ENCODE measurements around the gene XRCC4. TPM values are rescaled to one million over a fixed set of nuclear protein-coding genes. Genes with fewer than 3 reads are reported as not detected.
A peak's percentile ranks its signal among the peaks of the same experiment; 100 is the strongest.

Gene XRCC4
- total and polyA plus RNA-seq, 7 donors: 1.6 to 7.9 (median 3.2) TPM

DNA sequence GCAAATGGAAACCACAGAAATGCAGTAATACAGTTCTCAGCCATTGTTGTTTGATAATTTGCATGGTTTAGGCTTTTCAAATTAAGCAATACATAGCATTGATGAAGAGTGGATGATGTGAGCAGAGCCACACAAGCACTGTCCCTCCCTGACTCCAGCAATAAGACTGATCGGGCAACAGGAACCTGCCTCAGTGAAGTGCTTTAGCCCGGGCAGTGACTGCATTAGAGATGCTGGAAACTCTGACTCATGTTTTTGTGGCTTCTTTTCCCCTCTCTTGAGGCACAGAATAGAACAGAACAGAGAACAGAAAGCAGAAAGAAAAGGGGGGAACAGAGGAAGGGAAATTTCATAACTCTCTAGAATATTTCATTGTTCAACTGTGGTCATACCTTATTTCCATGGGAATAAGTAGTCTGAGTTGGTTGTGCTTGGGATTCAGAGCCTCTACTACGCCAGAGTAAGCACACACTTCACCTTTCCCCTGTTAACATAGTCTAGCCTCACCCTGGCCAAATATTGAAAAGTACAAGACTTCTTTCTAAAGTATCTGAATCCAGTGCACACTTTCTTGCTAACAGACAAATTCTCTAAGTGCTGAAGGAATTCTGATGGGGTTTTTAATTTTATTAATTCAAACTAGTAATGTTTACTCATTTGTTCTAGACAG, 229.4 kb downstream of the XRCC4 start:
- Histone ChIP-seq H3K4me3 (no peak overlapping the region), H3K27me3 (ENCODE audit: insufficient read depth in 3 of 3, low read length in 2 of 3) (no peaks in the 10 kb centered on the region), H3K4me1 (no peaks in the 10 kb centered on the region), H3K27ac (no peak overlapping the region), H3K9me3 (no peaks in the 10 kb centered on the region), H3K36me3 (ENCODE audit: insufficient read depth in 1 of 2, low read depth in 1 of 2) (no peaks in the 10 kb centered on the region)
- 27 to 42% (median 35%) methylated on average over 3 of the region's 3 CpGs for WGBS, 3 donors
- ATAC-seq: peak; percentile 23 to 72 (median 71)
- intact Hi-C loops (cut with DNase I): no loop called here
- peak; percentile 34 to 58 for DNase-seq
- TF ChIP-seq, protein P1, sequence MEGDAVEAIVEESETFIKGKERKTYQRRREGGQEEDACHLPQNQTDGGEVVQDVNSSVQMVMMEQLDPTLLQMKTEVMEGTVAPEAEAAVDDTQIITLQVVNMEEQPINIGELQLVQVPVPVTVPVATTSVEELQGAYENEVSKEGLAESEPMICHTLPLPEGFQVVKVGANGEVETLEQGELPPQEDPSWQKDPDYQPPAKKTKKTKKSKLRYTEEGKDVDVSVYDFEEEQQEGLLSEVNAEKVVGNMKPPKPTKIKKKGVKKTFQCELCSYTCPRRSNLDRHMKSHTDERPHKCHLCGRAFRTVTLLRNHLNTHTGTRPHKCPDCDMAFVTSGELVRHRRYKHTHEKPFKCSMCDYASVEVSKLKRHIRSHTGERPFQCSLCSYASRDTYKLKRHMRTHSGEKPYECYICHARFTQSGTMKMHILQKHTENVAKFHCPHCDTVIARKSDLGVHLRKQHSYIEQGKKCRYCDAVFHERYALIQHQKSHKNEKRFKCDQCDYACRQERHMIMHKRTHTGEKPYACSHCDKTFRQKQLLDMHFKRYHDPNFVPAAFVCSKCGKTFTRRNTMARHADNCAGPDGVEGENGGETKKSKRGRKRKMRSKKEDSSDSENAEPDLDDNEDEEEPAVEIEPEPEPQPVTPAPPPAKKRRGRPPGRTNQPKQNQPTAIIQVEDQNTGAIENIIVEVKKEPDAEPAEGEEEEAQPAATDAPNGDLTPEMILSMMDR (IDR thresholded peaks at IDR 0.05): no peak

DNA sequence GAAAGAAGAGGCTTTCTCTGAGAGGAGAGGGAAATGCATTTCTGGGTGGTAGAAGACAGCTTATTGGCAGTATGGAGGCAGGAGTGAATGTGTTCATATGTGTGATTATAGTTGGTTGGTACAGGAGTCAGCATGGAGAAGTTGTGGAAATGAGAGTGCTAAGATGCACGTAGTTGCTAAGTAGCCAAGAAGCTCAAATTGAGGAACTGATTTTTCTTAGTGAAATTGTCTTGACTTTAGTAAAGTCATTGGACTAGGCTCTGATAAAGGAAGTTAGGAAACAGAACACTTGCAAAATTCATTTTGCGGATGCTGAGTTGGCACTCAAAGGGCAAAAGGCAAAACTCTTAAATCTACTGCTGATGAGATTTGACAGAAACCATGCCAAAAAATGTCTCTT, 235.3 kb downstream of the XRCC4 start:
- no peaks in the 10 kb centered on the region for H3K36me3 ChIP-seq (ENCODE audit: insufficient read depth in 1 of 2, low read depth in 1 of 2)
- no peak overlapping the region for H3K27ac ChIP-seq
- no peak overlapping the region for H3K4me3 ChIP-seq
- peaks cover 5% of the 10 kb centered on the region for H3K9me3 ChIP-seq
- ATAC-seq (peak in 1 of 4 donors; percentile 33), DNase-seq (no peak)
- WGBS, 3 donors: 72 to 82% (median 72%) methylated on average over 2 of the region's 2 CpGs
- H3K27me3 ChIP-seq (ENCODE audit: insufficient read depth in 3 of 3, low read length in 2 of 3): no peaks in the 10 kb centered on the region
- intact Hi-C loops (cut with DNase I): no loop called here
- no peaks in the 10 kb centered on the region for H3K4me1 ChIP-seq
- TF ChIP-seq, protein P1 (IDR thresholded peaks at IDR 0.05): no peak

DNA sequence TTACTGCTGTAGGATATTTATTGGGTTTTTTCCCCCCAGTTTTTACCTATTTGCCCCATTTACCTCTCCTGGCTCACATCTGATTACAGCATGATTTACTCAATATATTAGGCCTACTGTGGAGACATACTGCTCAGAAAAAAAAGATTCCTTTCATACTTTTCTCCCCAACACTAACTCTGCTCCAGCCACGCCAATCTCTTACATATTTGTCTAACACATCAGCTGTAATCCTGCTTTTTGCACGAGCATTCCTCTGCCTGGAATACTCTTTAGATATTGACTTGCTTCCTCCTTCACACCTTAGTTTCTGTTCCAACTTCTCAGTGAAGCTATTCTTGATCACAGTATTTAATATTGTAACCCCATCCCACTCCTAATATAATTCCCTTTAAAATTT, 236.1 kb downstream of the XRCC4 start:
- WGBS, 3 donors: 62 to 63% (median 63%) methylated on average over 2 of the region's 2 CpGs
- Histone ChIP-seq H3K4me3 (no peak overlapping the region), H3K27ac (no peak overlapping the region), H3K36me3 (ENCODE audit: insufficient read depth in 1 of 2, low read depth in 1 of 2) (no peaks in the 10 kb centered on the region), H3K9me3 (peaks cover 5% of the 10 kb centered on the region), H3K27me3 (ENCODE audit: insufficient read depth in 3 of 3, low read length in 2 of 3) (no peaks in the 10 kb centered on the region), H3K4me1 (no peaks in the 10 kb centered on the region)
- TF ChIP-seq, protein P1 (IDR thresholded peaks at IDR 0.05): no peak
- DNase-seq (no peak), ATAC-seq (no peak)
- intact Hi-C loops (cut with DNase I): no loop called here

GRCh38 chr5:83321483-83322055, 244.2 kb downstream of the XRCC4 start:
- ATAC-seq (no peak), DNase-seq (no peak)
- no peaks in the 10 kb centered on the region for H3K9me3 ChIP-seq
- intact Hi-C loops (cut with DNase I): no loop called here
- no peak overlapping the region for H3K27ac ChIP-seq
- no peaks in the 10 kb centered on the region for H3K36me3 ChIP-seq (ENCODE audit: insufficient read depth in 1 of 2, low read depth in 1 of 2)
- H3K27me3 ChIP-seq (ENCODE audit: insufficient read depth in 3 of 3, low read length in 2 of 3): no peaks in the 10 kb centered on the region
- no peaks in the 10 kb centered on the region for H3K4me1 ChIP-seq
- no peak overlapping the region for H3K4me3 ChIP-seq
- TF ChIP-seq, protein P1 (IDR thresholded peaks at IDR 0.05): no peak

Measured in psoas muscle (tissue), 8 donors.